SK-N-SH (cell line): Measurements from ENCODE around the gene DHRS12.

Experiments used
- CTCF ChIP-seq: fragments of 200-600 bp; sonication (generic); IDR thresholded peaks from 2 replicates; pipeline ENCODE4 v1.6.1; 2017; ENCODE audit warnings: antibody characterized with exemption, mild to moderate bottlenecking, moderate library complexity
- EP300 ChIP-seq, 2 experiments: IDR thresholded peaks; 2 replicates each; pipeline versions ENCODE4 v1.4.0 to v1.6.1; 2012; ENCODE audit warnings: borderline replicate concordance in 1 of 2, low read depth in 1 of 2, low read length in 1 of 2
- EZH2phosphoT487 ChIP-seq: fragments of 200-600 bp; sonication (generic); IDR thresholded peaks from 2 replicates; pipeline ENCODE4 v1.6.1; 2017; ENCODE audit warnings: low read depth, mixed run types, mild to moderate bottlenecking, antibody characterized with exemption, moderate library complexity, borderline replicate concordance
- GATA2 ChIP-seq: sonication (generic); formaldehyde crosslinking; IDR thresholded peaks from 2 replicates; pipeline ENCODE4 v1.5.0; 2020; ENCODE audit warnings: mild to moderate bottlenecking, missing genetic modification reagents
- POLR2AphosphoS5 ChIP-seq: IDR thresholded peaks from 2 replicates; pipeline ENCODE4 v1.6.1; 2012; ENCODE audit warnings: low read depth, low read length
- RAD21 ChIP-seq: IDR thresholded peaks from 2 replicates; pipeline ENCODE4 v1.6.1; 2012; ENCODE audit warnings: mild to moderate bottlenecking, low read length
- SIN3A ChIP-seq: IDR thresholded peaks from 2 replicates; pipeline ENCODE4 v1.6.1; 2012; ENCODE audit warnings: low read depth, mild to moderate bottlenecking, low read length, moderate library complexity, borderline replicate concordance
- SMC3 ChIP-seq: IDR thresholded peaks from 2 replicates; pipeline ENCODE4 v1.6.1; 2012; ENCODE audit warnings: low read depth, low read length, improper control_type of control experiment
- TAF1 ChIP-seq: IDR thresholded peaks from 2 replicates; pipeline ENCODE4 v1.6.1; 2012; ENCODE audit warnings: low read depth, mild to moderate bottlenecking, low read length, moderate library complexity, borderline replicate concordance
- TF ChIP-seq, protein P1 (sequence below): fragments of 150-350 bp; IDR thresholded peaks from 2 replicates; pipeline ENCODE4 v1.6.1; 2017; ENCODE audit warnings: antibody characterized with exemption, low read length, low read depth, borderline replicate concordance
- TF ChIP-seq, protein P2 (sequence below): IDR thresholded peaks from 2 replicates; pipeline ENCODE4 v1.6.1; 2012; ENCODE audit warnings: mild to moderate bottlenecking, low read depth, low read length, moderate library complexity

DNA sequence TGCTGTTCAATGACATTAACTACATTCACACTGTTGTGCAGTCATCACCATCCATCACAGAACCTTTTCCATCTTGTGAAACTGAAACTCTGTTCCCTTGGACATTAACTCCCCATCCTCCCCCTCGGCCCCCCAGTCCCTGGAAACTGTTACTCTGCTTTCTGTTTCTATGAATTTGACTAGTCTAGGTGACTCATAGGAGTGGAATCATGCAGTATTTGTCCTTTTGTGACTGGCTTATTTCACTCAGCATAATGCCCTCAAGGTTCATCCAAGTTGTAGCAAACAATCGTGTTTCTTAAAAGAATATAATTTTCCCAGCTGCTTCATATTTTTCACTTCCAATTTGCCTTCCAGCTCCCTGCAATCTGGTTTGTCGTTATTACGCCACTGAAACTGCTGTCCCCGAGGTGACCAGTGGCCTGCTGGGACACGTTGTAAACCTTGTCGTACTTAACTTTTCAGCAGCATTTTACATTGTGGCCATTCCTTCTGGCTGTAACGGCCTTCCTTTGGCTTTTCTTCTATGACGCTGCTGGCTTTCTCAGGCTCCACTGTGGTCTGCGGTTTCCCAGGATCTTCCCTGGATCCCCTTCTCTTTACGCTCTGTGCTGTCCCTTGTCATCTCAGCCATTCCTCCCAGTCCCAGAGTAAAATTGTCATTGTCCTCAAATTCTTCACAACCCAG lies 74.0 kb downstream of the DHRS12 start:
- TF ChIP-seq CTCF: no peak
- no peak for TF ChIP-seq RAD21
- TF ChIP-seq EZH2phosphoT487: no peak
- TF ChIP-seq TAF1: no peak
- TF ChIP-seq, protein P1, sequence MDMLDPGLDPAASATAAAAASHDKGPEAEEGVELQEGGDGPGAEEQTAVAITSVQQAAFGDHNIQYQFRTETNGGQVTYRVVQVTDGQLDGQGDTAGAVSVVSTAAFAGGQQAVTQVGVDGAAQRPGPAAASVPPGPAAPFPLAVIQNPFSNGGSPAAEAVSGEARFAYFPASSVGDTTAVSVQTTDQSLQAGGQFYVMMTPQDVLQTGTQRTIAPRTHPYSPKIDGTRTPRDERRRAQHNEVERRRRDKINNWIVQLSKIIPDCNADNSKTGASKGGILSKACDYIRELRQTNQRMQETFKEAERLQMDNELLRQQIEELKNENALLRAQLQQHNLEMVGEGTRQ: no peak
- TF ChIP-seq, protein P2, sequence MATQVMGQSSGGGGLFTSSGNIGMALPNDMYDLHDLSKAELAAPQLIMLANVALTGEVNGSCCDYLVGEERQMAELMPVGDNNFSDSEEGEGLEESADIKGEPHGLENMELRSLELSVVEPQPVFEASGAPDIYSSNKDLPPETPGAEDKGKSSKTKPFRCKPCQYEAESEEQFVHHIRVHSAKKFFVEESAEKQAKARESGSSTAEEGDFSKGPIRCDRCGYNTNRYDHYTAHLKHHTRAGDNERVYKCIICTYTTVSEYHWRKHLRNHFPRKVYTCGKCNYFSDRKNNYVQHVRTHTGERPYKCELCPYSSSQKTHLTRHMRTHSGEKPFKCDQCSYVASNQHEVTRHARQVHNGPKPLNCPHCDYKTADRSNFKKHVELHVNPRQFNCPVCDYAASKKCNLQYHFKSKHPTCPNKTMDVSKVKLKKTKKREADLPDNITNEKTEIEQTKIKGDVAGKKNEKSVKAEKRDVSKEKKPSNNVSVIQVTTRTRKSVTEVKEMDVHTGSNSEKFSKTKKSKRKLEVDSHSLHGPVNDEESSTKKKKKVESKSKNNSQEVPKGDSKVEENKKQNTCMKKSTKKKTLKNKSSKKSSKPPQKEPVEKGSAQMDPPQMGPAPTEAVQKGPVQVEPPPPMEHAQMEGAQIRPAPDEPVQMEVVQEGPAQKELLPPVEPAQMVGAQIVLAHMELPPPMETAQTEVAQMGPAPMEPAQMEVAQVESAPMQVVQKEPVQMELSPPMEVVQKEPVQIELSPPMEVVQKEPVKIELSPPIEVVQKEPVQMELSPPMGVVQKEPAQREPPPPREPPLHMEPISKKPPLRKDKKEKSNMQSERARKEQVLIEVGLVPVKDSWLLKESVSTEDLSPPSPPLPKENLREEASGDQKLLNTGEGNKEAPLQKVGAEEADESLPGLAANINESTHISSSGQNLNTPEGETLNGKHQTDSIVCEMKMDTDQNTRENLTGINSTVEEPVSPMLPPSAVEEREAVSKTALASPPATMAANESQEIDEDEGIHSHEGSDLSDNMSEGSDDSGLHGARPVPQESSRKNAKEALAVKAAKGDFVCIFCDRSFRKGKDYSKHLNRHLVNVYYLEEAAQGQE: no peak
- no peak for TF ChIP-seq SMC3
- no peak for TF ChIP-seq POLR2AphosphoS5
- peak in 1 of 2 experiments; percentile 62; a peak in 1 of 4 replicates for TF ChIP-seq EP300 (IDR thresholded peaks at IDR 0.05; ENCODE audit: borderline replicate concordance in 1 of 2, low read depth in 1 of 2, low read length in 1 of 2)
- no peak for TF ChIP-seq GATA2
- no peak for TF ChIP-seq SIN3A
